Measurements from ENCODE around the gene CADM2.

The CADM2 gene

GRCh38 chr3:85189731-85190130 is 230.9 kb downstream of the CADM2 start:
- no peak for DNase-seq (ENCODE audit: low spot score)

- no peak for DNase-seq (ENCODE audit: low spot score)
These were observed 234.8 kb downstream of the CADM2 start for GRCh38 chr3:85193565-85193964.

DNA sequence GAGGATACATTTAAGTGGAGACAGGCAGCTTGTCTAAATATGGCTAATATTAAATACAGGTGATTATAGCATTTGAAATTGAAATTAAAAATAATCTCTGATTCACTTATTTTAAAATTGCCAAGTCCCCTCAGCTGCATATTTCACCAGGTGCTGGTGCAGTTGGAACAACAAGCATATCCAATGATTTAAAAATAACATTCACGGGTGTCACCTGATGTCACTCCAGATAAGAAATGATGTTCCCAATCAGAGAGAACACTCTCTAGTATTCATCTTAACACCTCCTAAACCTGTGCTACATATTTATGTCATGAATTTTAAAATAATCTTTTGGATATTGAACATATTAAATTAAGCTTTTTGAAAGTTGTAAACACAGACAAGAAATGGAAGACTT is 249.9 kb downstream of the CADM2 start:
- no peak for DNase-seq (ENCODE audit: low spot score)

DNA sequence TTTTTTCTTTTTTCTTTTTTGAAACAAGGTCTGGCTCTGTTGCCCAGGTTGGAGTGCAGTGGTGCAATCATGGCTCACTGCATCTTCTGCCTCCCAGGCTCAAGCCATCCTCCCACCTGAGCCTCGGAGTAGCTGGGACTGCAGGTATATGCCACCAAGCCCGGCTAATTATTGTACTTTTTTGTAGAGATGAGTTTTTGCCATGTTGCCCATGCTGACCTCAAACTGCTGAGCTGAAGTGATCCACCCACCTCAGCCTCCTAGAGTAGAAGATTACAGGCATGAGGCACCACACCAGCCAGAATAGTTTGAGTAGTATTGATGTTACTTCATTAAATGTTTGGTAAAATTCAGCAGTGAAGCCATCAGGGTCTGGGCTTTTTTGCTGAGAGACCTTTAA is 251.8 kb downstream of the CADM2 start:
- no peak for DNase-seq (ENCODE audit: low spot score)

DNA sequence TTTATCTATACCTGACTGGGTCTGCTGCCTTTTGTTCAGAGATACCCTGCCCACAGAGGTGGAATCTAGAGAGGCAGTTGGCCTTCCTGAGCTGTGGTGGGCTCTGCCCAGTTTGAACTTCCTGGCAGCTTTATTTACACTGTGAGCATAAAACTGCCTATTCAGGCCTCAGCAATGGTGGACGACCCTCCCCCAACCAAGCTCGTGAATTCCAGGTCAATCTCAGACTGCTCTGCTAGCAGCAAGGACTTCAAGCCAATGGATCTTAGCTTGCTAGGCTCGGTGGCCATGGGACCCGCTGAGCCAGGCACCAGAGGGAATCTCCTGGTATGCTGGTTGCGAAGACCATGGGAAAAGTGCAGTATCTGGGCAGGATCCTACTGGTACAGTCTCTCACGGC is 270.2 kb downstream of the CADM2 start:
- DNase-seq (ENCODE audit: low spot score), result no peak

- no peak for DNase-seq (ENCODE audit: low spot score)
These were observed 285.3 kb downstream of the CADM2 start for GRCh38 chr3:85244091-85244490.

- DNase-seq (ENCODE audit: low spot score), result no peak
These were observed 285.7 kb downstream of the CADM2 start for GRCh38 chr3:85244519-85244918.

- DNase-seq (ENCODE audit: low spot score), result no peak
These were observed 293.0 kb downstream of the CADM2 start for GRCh38 chr3:85251766-85252165.

- no peak for DNase-seq (ENCODE audit: low spot score)
These were observed 293.9 kb downstream of the CADM2 start for GRCh38 chr3:85252686-85253085.

DNA sequence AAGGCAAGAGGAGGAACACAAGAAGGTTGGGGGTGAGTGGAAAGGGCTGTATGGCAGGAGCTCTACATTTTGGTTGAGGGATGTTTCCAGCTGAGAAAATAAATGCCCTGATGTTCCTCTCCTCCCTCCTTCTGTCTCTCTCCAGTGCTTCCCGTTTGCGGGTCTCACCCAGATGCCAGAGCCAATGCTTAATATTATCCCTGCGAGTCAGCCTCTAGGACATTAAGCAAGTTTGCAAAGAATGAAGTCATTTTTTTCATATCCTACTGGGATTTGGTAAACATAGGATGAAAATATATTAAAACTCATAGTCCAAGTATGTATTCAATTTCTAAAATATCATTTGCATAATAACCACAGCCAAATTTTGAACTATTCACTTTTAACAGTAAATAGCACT is 295.9 kb downstream of the CADM2 start:
- DNase-seq (ENCODE audit: low spot score), result no peak

DNA sequence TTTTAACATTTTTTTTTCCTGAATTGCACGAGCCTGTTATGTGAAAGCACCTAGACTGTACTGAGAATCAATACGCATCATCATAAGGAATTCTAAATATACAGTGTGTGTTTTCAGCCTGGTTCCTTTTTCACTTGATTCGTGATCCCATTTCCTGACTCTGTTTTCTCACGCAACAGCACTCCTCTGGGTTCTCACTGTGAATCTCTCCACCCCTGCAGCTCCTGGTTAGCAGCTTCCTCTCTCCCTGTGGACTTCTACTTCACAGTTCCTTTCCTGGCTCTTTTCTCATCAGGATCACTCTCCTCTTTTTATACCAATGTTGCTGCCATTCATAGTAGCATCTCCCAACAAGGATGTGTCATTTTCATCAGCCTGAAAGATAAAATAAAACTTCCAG is 297.2 kb downstream of the CADM2 start:
- DNase-seq (ENCODE audit: low spot score), result no peak

- DNase-seq (ENCODE audit: low spot score), result no peak
These were observed 299.5 kb downstream of the CADM2 start for GRCh38 chr3:85258326-85258725.

DNA sequence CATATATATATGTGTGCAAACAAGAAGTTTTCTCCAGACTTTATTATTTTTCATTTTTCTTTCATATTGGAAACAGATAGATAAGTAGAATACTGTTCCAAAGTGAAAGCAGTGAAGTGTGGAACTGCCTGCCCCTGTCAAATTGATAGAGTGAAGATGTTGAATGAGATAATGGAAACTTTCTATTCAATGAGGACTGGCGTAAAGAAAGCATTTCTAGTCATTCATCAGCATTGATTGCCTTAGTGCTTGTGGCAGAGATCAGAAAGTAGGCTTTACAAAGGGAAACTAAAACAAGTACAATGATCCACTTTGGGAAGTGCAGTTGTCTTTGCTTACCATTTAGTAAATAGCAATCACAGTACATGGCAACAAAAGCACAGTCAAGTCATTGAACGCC is 300.0 kb downstream of the CADM2 start:
- no peak for DNase-seq (ENCODE audit: low spot score)

- DNase-seq (ENCODE audit: low spot score), result no peak
These were observed 301.0 kb downstream of the CADM2 start for GRCh38 chr3:85259748-85260147.

- no peak for DNase-seq (ENCODE audit: low spot score)
These were observed 305.6 kb downstream of the CADM2 start for GRCh38 chr3:85264381-85264780.

DNA sequence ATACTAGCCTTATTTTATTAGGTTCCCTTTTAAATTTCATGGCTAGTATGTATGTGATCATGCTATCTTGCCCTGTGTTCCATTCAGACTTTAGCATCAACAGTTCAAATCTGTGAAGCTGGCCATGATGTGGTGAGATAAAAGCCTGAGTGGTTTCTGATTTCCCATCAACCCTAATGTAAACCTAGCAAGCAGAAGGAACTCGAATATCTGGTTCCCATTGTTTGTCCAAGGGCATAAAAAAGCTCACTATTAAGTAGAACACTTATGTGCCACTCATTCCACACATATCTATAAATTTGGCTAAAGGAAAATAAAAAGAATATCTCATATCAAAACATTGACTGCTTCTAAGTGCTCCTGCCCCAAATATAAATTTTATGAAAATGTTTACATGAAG is 311.7 kb downstream of the CADM2 start:
- no peak for DNase-seq (ENCODE audit: low spot score)

DNA sequence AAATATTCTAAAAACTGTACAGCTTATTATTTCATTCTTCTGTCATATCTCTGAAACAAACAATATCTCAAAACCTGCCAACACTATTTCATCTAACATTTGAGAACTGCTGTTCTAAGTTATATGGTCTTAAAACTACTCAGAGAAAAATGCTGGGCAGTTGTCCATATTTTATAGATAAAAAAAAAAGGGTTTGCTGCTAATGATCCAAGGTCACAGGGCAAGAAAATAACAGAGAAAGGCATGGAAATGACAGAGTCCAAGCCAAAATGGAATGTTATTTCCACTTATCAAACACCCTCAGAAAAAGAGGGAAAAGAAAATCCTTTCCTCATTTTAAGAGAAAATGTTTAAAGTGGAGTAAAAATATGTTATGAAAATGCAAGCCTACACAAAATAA is 313.1 kb downstream of the CADM2 start:
- no peak for DNase-seq (ENCODE audit: low spot score)

- DNase-seq (ENCODE audit: low spot score), result no peak
These were observed 329.5 kb downstream of the CADM2 start for GRCh38 chr3:85288257-85288656.

DNA sequence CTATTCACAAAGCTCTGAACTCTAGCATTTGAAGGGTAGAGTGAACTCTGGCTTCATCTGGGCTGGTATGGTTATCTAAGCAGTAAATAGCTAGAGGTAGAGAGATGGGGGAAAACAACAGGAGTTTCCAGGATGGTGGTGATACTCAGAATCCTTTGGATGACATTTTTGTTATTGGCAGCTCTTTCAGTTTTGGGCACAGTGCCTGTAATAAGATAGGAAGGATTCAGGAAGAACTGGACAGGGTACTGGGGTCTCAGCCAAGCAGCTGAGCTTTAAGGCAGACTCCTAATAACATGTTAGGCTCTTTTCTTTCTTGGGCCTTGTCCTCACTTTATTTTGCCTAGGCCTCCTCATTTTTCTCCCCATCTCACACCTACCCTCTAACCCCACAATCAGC is 338.5 kb downstream of the CADM2 start:
- no peak for DNase-seq (ENCODE audit: low spot score)

GRCh38 chr3:85298032-85298431 is 339.2 kb downstream of the CADM2 start:
- DNase-seq (ENCODE audit: low spot score), result no peak

DNA sequence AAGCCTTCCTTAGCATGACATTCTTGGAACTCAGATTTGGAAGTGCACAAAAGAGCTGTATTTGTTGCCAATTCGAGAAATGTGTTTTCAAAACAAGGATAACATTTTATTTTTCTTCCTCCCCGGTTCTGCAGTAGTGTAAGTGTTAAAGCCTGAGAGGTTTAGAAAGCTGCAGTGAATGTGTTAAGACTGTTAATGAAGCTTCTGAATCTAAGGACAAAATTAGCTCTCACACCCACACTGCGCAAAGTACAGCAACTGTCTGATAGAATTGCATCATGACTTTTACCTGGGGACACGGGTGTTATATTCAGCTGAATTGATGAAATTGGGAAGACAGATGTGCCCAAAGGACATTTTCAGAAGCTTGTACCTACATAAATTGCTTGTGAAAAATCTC is 344.4 kb downstream of the CADM2 start:
- DNase-seq (ENCODE audit: low spot score), result no peak

- DNase-seq (ENCODE audit: low spot score), result no peak
These were observed 345.7 kb downstream of the CADM2 start for GRCh38 chr3:85304360-85304964.

DNA sequence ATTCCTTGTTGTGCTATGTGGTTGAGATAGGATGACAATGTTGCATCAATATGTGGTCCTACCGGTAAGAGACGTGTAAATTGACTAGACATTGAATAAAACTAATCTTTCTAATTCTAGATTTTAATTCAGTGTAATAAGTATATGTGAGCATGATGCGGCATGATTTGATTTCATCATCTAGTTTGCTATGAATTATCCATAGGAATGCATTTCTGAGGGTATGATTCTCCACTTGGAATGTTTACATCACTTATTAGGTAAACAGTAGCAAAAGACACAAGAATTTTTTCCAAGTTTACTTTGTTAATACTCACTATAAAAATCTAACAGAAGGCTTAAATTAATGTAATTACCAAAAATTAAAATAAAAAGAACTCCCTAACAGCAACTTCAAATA is 353.5 kb downstream of the CADM2 start:
- DNase-seq (ENCODE audit: low spot score), result no peak

DNA sequence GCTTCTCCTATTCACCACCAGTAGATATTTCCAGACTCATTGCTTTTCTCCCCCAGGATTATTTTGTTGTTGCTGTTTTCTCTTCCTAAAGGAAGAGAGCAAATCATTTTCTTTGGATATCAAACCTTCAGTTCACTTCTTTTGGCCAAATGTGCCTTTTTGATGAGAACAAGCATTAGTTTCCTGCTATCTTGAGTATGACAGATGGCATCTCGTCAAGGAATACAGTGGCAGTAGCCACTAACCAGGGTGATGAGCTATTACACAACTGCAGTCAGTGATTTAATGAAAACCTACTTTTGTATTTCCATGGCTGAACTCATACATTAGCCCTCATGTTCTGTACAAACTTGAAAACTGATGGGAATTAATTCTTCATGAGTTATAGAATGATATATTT is 354.6 kb downstream of the CADM2 start:
- DNase-seq (ENCODE audit: low spot score), result no peak

- DNase-seq (ENCODE audit: low spot score), result no peak
These were observed 357.5 kb downstream of the CADM2 start for GRCh38 chr3:85316252-85316651.
